Suprapubic skin (tissue), 4 donors: ENCODE results near the gene C20orf141. TPM values are rescaled to one million over a fixed set of nuclear protein-coding genes. Genes with fewer than 3 reads are reported as not detected.
A peak's percentile ranks its signal among the peaks of the same experiment; 100 is the strongest.

Experiments used
- DNase-seq, 2 donors: peaks; one replicate each; pipeline ENCODE4 v3.0.0-alpha.2; 2019; ENCODE audit warnings: low spot score in 2 of 2
- H3K27ac ChIP-seq: fragments of 200-600 bp; sonication (generic); one replicate; pipeline ENCODE4 v1.5.1; 2019
- H3K27me3 ChIP-seq: fragments of 200-600 bp; sonication (generic); one replicate; pipeline ENCODE4 v1.5.1; 2019
- H3K36me3 ChIP-seq: fragments of 200-600 bp; sonication (generic); one replicate; pipeline ENCODE4 v1.5.1; 2019
- H3K4me1 ChIP-seq: fragments of 200-600 bp; sonication (generic); one replicate; pipeline ENCODE4 v1.5.1; 2019
- H3K4me3 ChIP-seq: fragments of 200-600 bp; sonication (generic); one replicate; pipeline ENCODE4 v1.5.1; 2019; ENCODE audit warnings: mild to moderate bottlenecking
- H3K9me3 ChIP-seq: fragments of 200-600 bp; sonication (generic); one replicate; pipeline ENCODE4 v1.5.1; 2019
- EP300 ChIP-seq: sonication (generic); formaldehyde crosslinking; IDR thresholded peaks from one replicate; pipeline ENCODE4 v1.6.1; 2017; ENCODE audit warnings: antibody characterized with exemption
- POLR2A ChIP-seq, 2 donors: fragments of 450-650 bp; IDR thresholded peaks; one replicate each; pipeline ENCODE4 v1.6.1; 2017; ENCODE audit warnings: antibody characterized with exemption in 2 of 2, mild to moderate bottlenecking in 2 of 2, moderate library complexity in 2 of 2
- POLR2AphosphoS5 ChIP-seq, 3 donors: sonication (generic); formaldehyde crosslinking; IDR thresholded peaks; one replicate each; pipeline ENCODE4 v1.6.1; 2017; ENCODE audit warnings: antibody characterized with exemption in 3 of 3
- WGBS: methylation state at CpG from one replicate; pipeline ENCODE4 v1.1.5; 2018; 5-methylcytosine and 5-hydroxymethylcytosine counted together
- total RNA-seq, 4 donors: library from RNA; depleted of rRNA; stranded (reverse); fragments of >200 nt; gene quantifications; one replicate each; pipeline ENCODE4 v1.1.0, GENCODE V29; 2016
- TF ChIP-seq, protein P1 (sequence below), 2 donors: fragments of 200-600 bp in 1 of 2; fragments of 450-650 bp in 1 of 2; sonication (generic) in 1 of 2; IDR thresholded peaks; one replicate each; pipeline ENCODE4 v1.5.1; 2016 to 2019; ENCODE audit warnings: antibody characterized with exemption in 2 of 2, mild to moderate bottlenecking in 1 of 2, moderate library complexity in 1 of 2

C20orf141 gene
- total RNA-seq, 4 donors from 2014 or later = not detected

DNA sequence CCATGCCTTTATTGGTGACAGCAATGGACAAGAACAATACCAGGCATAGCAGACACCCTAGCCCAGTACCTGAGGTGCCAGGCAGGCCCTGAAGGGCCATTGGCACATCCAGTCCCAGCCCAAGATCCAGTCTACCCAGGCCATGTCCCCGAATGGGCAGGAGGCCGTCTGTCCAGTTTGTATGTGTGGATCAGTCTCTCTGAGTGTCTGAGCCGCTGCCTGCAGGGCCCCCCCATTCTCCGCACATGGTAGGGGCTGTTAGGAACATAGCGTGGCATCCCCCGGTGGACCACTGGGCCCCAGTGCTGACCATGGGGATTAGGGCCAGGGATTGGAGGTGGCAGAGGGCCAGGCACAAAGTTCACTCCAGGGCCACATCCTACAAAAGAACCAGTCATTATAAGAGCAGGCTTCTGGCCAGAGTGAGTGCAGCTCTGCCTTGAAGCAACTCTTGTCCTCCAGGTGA is 20.6 kb downstream of the C20orf141 start:
- no CpG with 5 or more reads among the region's 6 CpGs for WGBS
- H3K27me3 ChIP-seq = no peaks in the 10 kb centered on the region
- peak in 1 of 2 donors; percentile 43 for DNase-seq
- H3K4me1 ChIP-seq = peaks cover 10% of the 10 kb centered on the region
- no peaks in the 10 kb centered on the region for H3K9me3 ChIP-seq
- TF ChIP-seq POLR2AphosphoS5 (IDR thresholded peaks at IDR 0.05) (no peak), EP300 (no peak)
- no peak overlapping the region for H3K27ac ChIP-seq
- H3K36me3 ChIP-seq = peaks cover 12% of the 10 kb centered on the region
- no peak overlapping the region for H3K4me3 ChIP-seq

DNA sequence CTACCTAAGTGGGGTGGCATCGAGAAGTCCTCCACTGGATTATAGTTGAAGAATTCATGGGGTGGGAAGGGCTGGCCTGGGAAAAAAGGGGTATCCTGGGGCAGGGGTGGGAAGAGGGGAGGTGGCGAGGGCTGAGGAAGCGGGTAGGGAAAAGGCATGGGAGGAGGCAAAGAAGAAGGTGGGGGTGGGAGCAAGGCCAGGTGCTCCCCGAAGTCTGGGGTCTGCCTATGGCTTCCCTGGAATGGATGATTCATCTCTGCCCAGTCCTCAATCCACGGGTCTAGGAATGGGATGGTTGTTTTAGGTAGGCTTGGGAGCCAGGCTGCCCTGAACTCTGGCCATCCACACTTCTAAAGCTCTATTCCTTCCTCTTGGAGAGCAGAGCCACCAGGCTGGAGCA is 21.2 kb downstream of the C20orf141 start:
- peaks cover 11% of the 10 kb centered on the region for H3K4me1 ChIP-seq
- no peaks in the 10 kb centered on the region for H3K9me3 ChIP-seq
- TF ChIP-seq, protein P1, sequence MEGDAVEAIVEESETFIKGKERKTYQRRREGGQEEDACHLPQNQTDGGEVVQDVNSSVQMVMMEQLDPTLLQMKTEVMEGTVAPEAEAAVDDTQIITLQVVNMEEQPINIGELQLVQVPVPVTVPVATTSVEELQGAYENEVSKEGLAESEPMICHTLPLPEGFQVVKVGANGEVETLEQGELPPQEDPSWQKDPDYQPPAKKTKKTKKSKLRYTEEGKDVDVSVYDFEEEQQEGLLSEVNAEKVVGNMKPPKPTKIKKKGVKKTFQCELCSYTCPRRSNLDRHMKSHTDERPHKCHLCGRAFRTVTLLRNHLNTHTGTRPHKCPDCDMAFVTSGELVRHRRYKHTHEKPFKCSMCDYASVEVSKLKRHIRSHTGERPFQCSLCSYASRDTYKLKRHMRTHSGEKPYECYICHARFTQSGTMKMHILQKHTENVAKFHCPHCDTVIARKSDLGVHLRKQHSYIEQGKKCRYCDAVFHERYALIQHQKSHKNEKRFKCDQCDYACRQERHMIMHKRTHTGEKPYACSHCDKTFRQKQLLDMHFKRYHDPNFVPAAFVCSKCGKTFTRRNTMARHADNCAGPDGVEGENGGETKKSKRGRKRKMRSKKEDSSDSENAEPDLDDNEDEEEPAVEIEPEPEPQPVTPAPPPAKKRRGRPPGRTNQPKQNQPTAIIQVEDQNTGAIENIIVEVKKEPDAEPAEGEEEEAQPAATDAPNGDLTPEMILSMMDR (IDR thresholded peaks at IDR 0.05) = no peak
- TF ChIP-seq EP300 = no peak
- no peak for TF ChIP-seq POLR2AphosphoS5 (IDR thresholded peaks at IDR 0.05)
- no peak for TF ChIP-seq POLR2A (IDR thresholded peaks at IDR 0.05)
- peak in 1 of 2 donors; percentile 50 for DNase-seq
- no peak overlapping the region for H3K4me3 ChIP-seq
- WGBS = 72% methylated on average over 5 of the region's 5 CpGs
- H3K36me3 ChIP-seq = peaks cover 12% of the 10 kb centered on the region
- H3K27ac ChIP-seq = no peak overlapping the region
- no peaks in the 10 kb centered on the region for H3K27me3 ChIP-seq

DNA sequence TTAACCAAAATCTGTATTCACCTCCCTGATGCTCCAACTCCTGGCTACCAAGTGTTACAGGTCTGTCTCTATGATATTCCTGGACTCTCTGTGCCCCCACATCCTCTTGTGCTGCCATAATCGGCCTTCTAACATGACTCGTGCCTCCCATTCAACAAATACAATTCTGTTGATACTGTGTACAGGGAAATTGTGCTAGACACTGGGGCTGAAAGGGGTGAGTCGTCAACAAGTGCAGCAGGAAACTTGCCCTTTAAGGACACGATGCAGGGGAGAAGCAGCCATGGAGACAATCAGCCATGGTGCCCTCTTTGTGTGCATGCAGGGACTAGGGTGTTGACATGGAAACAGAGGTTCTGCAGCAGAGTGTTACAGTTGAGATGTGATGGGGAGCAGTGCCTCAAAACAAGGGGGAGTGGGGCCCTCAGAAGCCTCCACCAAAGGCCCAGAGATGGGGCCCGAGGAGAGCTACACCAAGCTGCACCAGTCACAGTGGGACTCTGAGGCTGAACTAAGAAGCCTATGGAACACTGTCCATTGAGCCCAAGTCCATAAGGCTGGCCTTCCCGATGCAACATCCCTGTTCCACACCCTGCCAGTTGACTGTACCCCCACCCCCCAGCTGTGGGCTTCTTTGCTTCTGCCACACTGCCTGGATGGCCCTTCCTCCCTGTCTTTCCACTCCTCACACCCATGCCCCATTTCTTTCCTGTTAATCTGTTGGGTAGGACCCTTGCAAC is 22.6 kb downstream of the C20orf141 start:
- no peaks in the 10 kb centered on the region for H3K27me3 ChIP-seq
- H3K4me3 ChIP-seq = no peak overlapping the region
- H3K27ac ChIP-seq = no peak overlapping the region
- H3K9me3 ChIP-seq = no peaks in the 10 kb centered on the region
- H3K36me3 ChIP-seq = peaks cover 12% of the 10 kb centered on the region
- WGBS = 87% methylated on average over 6 of the region's 6 CpGs
- H3K4me1 ChIP-seq = peaks cover 20% of the 10 kb centered on the region
- DNase-seq = peak in 1 of 2 donors; percentile 52
- no peak for TF ChIP-seq POLR2AphosphoS5 (IDR thresholded peaks at IDR 0.05)

DNA sequence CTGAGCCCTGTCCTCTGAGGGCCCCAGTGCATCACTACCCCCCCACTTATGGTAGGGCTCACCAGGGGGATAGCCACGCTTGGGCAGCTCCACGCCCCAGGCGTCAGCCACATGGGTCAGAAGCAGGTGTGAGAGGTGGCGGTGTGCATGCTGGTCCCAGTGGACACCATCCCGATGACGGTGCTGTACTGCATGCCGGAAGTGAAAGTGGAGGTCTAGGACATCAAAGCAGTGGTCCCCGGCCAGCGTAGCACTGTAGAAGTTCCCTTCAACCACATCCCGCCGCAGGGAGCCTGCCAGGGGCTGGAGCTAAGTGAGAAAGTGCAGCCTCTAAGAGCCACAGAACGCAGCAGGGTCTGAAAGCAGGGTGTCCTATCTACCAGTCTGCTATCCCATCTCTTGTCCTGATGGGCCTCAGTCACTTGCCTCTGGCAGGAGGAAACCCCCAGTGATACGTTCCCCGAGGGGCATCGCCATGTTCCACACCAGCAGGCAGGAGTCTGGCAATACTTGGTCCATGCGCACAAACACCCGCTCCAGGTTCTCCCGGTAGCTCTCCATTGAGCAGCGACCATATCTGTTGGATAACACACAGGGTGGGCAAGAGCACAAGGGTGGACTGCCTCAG is 23.5 kb downstream of the C20orf141 start:
- Histone ChIP-seq H3K27ac (no peak overlapping the region), H3K4me3 (no peak overlapping the region), H3K4me1 (peaks cover 20% of the 10 kb centered on the region), H3K9me3 (no peaks in the 10 kb centered on the region), H3K36me3 (peaks cover 12% of the 10 kb centered on the region), H3K27me3 (no peaks in the 10 kb centered on the region)
- TF ChIP-seq, protein P1 (IDR thresholded peaks at IDR 0.05) = no peak
- TF ChIP-seq EP300 (no peak), POLR2AphosphoS5 (IDR thresholded peaks at IDR 0.05) (no peak), POLR2A (IDR thresholded peaks at IDR 0.05) (no peak)
- WGBS = 98% methylated on average over 13 of the region's 19 CpGs
- DNase-seq = peak in 1 of 2 donors; percentile 72

DNA sequence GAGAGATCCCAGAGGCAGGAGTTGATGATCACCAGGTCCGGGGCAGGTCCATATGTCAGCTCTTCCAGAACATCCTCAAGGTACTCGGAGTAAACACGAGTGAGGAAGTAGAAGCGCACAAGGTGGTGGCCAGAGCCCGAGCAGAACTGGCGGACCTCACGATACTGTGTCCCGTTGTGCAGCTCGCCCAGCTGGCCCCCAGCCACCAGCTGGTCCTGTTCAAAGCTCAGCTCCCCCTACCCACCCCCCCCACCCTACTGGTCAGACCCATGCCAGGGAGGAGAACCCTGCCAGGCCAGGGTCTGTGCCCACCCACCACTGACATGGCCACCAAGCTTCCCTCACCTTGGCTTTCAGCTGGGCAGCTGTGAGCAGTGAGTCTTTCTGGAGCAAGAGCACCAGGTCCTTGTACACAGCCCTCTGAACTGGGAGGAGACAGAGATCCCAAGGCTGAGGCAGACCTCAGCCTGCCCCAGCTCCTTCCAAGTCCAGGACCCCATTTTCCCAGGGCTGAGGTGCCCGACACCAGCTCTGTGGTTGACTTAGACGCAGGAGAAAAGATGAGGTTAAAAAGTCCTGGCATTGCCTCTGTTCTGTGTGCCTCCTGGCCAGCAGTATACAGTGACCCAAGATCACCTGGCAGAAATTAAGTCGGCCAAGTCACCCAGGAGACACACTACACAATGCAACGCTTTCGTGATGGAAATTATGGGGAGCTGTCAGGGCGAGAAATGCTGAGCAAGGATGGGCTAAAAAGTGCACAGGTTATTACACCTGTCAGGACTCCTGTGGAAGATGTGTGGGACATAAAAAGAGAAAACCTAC is 24.3 kb downstream of the C20orf141 start:
- H3K9me3 ChIP-seq = no peaks in the 10 kb centered on the region

More for the DNA sequence above, 24.3 kb downstream of the C20orf141 start:
- Histone ChIP-seq H3K27me3 (no peaks in the 10 kb centered on the region), H3K4me3 (peak overlapping the region; percentile 96), H3K36me3 (peaks cover 12% of the 10 kb centered on the region), H3K4me1 (peaks cover 20% of the 10 kb centered on the region), H3K27ac (no peak overlapping the region)
- no peak for TF ChIP-seq EP300
- TF ChIP-seq, protein P1 (IDR thresholded peaks at IDR 0.05) = no peak
- 89% methylated on average over 15 of the region's 15 CpGs for WGBS
- DNase-seq = no peak
